GM21423 (cell line): Measurements from ENCODE around the gene SLC34A3.

ENCODE experiments used
- ATAC-seq: cut with Tn5 transposase; IDR thresholded peaks from one replicate; pipeline ENCODE4 v1.9.1; 2021; ENCODE audit warnings: mild to moderate bottlenecking, moderate library complexity; ENCODE audit not compliant: unreplicated experiment

Gene SLC34A3

DNA sequence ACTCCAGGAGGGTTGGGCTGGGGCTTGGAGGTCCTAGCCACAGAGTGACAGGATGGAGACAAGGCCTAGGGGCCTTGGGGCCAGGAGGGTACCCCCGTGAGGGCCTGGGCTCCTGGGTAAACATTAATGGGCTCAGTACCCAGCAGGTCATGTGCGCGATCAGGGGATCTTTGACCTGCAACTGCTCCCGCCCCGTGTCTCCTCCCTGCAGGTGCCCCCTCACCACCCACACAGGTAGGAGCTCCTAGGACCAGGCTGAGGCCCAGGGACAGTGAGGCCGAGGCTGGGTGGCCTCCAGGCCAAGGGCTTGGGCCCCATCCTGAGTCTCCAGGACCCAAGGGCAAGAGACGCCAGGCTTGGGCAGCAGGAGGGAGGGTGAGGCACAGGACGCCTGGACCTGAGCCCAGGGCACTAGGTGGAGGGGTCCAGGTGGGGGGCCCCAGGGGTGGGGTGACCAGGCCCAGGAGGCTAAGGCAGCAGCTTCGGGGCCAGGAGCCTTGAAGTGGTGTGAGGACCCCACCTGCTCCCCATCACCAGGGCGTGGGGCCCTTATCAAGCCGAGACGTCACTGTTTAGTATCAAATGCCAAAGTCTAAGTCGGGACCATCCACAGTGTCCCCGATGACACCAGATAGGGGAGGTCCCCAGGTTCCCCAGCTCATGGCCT lies at the start of gene SLC34A3:
Gene SLC34A3, plus strand, starts transcription at position 197 of the 667 bp plus-strand sequence. CDS start 802 bp downstream, outside the sequence.
- no peak for ATAC-seq

DNA sequence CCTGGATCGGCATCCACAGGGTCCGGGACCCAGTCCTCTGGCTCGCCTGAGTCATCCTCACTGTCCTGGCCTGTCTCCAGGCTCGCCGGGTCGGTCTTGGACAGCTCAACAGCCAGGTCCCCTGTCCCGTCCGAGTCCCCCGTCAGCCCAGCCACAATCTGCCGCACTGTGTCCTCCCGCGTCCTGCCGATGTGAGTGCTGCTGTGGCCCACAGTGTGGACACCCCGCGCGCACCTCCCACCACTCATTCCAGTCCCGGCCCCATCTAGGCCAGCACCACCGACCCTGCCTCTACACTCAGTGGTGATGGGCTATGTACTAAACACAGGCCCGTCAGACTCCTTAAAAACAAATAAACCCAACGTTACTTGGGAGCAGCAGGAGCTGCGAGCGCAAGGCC lies 49.0 kb upstream of the SLC34A3 start:
- no peak for ATAC-seq

DNA sequence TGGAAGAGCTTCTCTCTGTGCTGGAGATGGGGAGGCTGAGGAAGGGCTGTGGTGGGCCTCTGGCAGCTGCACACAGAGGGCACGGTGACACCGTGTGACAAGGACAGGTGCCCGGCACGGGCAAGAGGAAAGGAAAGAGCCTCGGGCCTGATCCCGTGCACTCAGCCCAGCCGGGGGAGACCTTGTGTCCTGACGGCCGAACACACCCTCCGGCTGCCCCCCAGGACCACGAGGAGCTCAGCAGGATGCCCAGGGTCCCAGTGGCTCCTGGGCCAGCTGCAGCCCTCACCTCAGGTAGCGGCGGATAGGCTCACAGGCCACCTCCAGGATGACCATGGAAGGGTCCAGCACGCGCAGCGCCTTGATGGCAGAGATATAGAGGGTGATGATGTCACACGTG lies 47.9 kb upstream of the SLC34A3 start:
- ATAC-seq, result no peak

DNA sequence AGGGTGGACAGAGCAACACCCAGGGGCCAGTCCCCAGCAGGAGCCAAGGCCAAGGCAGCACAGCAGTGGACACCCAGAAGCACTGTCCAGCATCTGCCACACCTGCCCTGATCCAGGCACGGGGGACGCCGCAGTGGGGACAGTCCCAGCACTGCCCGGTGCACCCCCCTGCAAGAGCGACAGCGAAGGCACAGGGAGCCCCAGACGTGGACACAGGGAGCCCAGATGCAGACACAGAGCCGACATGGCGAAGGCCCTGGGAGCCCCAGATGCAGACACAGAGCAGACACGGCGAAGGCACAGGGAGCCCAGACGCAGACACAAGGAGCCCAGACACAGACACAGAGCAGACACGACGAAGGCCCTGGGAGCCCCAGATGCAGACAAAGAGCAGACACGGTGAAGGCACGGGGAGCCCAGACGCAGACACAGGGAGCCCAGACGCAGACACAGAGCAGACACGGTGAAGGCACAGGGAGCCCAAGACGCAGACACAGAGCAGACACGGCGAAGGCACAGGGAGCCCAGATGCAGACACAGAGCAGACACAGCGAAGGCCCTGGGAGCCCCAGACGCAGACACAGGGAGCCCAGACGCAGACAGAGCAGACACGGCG lies 46.6 kb upstream of the SLC34A3 start:
- ATAC-seq, result no peak

DNA sequence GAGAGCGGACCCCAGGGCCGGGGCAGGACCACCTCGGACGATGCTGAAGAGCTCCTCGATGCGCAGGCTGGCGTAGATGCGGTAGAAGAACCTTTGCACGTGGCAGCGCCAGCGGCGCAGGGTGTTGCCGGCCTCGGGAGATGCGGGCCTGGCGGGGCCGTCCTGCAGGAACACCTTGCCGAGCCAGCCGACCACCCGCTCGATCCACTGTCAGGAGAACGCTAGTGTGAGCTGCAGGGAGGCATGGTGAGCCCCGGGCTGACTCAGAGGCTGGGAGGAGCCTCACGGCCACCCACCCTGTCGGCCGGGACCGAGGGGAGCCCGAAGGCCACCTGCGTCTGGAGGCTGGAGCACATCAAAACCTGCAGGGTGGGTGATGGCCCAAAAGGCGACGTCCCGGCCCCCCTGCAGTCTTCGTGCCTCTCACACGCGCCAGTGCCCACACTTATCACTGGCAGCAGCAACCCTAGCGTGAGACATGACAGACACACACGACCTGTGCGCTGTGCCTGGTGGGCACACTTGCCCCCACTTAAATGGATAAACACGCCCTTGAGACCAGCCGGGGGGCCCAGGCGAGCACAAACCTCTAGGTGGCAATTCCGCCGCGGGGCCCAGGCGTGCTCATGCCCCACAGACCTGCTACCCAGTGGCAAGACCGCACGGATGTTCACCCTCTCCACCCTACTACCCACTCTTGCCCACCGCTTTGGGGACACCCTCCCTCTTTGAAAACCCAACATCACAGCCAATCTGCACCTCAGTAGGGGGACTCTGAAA lies 45.6 kb upstream of the SLC34A3 start:
- ATAC-seq, result no peak

DNA sequence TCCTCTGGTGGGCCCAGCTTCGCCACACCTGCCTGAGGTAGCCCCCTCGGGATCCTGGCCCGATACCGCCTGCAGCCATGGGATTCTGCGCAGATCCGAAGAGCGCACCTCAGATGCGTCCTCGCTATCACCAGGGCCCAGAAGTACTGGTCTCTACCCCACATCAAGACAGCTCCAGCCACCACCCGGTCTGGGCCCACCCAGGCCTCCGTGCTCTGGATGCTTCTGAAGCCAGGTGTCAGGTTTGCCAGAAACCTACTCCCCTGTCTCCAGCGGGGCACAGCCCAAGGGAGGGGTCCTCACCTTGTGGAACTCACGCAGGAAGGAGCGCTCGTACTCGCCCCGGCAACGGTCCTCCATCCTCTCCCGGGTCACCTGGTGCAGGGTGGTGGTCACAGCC lies 44.8 kb upstream of the SLC34A3 start:
- ATAC-seq, result no peak

DNA sequence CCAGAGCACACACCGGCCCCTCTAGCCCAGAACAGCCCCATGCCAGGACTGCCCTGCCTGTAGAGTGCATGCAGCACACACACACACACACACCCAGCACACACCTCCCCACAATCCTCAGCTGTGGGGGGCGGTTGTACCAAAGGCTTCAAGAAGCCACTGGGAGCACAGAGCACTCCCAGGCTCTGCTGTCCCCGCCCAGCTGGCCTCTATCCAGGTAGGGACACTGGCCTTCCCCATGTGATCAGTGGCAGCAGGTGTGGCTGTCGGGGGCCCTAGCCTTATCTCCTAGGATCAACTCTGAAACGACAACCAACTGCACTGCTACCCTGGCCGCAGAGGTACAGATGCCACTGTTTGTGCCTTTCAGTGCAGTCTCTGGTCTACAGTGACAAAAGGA lies 44.3 kb upstream of the SLC34A3 start:
- no peak for ATAC-seq

DNA sequence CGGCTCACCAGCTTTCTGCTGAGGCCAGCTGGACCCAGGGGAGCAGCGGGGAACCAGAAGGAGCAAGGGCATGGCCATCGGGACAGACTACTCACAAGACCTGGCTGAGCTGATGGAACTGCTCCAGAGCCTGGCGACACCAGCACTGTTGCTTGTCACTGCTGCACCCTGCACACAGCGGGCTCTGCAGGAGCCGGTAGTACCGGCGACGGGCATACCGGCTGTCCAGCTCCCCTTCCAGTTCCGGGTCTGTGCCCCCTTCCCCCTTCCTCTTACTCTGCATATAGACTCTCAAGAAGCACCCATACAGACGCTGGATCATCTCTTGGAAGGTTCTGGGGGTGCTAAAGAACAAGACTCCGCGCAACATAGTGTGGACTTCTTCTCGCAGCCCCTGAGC lies 43.3 kb upstream of the SLC34A3 start:
- no peak for ATAC-seq

DNA sequence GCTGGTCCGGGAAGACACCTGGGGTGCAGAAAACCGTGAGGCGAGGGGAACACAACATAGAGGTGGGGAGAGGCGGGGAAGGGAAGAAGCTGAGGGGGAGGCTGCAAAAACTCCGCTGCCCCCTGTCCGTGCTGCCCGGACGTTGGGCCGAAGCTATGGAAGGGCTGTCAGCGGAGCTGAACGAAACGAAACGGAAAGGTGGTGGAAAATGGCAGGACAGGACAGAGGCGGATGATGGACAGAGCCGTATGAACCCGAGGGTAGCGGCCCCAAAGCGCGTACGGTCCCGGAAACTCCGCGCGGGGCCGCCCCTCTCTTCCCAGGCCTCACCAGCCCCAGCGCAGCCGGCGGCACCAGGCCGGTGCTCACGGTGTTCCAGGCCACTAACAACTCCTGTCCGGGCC lies 42.6 kb upstream of the SLC34A3 start:
- no peak for ATAC-seq

DNA sequence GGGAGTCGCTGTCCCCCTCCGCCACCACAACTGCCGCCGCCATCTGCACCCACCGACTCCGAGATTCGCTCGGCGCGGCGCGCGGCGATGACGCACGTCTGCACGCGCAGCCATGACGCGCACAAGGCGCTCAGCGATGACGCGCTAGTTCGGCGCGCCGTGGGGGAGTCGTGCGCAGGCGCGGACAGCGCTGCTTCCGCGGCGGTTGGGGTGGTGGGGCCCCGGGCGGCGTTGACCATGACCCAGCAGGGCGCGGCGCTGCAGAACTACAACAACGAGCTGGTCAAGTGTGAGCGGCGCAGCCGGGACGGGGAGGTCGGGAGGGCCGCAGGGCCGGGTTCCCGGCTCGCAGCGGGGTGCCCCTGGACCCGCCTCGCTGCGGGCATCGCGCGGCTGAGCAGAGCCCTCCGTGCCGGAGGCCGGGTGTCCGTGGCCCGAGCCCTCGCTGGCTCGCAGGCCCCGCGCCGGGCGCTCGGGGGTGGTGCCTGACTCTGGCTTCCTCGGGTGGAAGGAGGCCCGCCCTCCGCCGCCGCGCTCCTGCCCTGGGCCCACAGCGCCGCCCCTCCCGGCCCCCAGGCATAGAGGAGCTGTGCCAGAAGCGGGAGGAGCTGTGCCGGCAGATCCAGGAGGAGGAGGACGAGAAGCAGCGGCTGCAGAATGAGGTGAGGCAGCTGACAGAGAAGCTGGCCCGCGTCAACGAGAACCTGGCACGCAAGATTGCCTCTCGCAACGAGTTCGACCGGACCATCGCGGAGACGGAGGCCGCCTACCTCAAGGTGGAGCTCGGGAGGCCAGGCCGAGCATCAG lies 42.0 kb upstream of the SLC34A3 start, which contains the start of the genes ANAPC2 and SSNA1:
Gene ANAPC2, minus strand, starts transcription at position 71 of the 807 bp plus-strand sequence. Its CDS starts 28 bp downstream, at position 43.
Gene SSNA1, plus strand, starts transcription at position 187 of the 807 bp plus-strand sequence. Its CDS starts 51 bp downstream, at position 238.
- peak; percentile 80 for ATAC-seq

DNA sequence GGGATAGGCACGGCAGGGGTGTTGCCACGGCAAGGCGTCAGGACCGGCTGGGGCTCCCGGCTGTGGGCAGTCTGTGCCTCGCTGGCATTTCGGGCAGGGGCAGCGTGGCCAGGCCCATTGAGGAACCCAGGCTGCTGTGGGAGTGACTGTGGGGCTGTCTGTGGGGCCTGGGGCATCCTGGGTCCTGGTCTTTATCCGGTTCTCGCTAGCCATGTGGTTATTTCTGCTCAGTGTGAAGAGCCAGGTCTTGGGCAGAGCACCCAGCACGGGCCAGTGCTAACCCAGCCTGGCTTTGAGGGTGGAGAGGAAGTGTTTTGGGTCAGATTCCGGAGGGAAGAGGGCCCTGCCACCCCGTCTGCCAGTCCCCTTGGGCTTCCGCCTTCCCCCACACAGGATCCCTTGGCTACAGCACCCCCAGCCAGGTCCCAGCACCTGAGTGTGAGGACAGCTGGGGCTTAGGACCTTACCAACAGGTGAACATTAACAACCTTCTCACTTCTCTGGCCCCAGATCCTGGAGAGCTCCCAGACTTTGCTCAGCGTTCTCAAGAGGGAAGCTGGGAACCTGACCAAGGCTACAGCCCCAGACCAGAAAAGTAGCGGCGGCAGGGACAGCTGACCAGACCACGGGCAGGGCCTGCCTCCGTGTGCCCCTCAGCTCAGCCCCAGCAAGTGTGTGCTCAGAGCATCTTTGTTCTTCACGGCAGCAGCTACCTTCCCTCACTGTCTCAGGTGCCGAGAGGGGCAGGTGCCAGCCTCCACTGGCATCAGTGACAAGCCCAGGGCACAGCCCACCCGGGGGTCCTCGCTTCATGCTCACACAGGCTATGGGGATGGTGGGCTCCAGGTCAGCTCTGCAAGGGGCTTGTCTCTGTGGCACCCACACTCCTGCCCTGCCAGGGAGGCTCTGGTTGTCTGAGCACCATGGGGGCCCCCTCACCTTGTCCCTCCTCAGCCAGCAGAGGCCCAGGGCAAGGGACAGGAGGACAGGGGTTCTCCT lies 41.1 kb upstream of the SLC34A3 start:
- ATAC-seq, result no peak

DNA sequence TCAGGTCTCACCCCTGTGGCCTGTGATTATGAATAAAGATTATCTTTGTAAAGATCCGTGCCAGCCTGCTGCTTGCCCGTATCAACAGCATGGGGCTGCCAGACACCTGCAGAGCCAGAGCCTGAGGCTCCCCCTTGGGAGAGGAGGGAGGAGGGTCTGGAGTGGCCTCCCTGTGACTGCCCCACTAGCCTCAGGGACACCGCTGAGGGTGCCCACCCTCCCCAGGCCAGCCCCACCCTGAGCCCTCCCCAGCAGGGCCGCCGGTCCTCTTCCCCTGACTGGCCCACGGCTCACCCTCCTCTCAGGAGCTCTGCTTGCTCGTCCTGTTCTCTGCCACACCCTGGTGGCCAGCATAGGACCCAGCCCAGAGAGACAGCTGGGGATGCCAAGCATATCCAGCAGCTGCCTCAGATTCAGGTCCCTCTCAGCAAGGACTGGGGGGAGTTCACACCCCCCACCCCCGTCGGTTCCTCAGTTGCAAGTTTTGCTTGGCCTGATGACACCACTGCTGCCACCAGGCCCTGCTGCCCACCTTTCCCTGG lies 40.3 kb upstream of the SLC34A3 start:
- ATAC-seq, result no peak

DNA sequence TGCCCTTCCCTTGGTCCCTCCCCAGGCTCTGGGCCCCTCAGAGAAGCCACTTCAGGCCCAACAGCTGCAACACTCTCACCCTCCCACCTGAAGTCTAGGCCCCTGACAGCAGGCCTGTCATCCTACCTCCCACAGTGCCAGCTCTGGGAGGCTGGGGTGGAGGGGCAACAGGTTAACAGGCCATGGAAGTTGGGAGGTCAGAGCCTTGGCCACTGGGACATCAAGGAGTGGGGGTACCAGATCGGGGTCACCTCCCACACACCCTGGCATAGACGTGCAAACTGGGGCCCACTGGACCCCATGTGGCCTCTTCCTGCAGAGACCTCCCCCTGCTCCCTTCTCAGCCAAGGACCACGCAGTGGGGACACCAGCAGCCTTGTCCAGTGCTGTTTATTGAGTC lies 39.5 kb upstream of the SLC34A3 start:
- no peak for ATAC-seq

DNA sequence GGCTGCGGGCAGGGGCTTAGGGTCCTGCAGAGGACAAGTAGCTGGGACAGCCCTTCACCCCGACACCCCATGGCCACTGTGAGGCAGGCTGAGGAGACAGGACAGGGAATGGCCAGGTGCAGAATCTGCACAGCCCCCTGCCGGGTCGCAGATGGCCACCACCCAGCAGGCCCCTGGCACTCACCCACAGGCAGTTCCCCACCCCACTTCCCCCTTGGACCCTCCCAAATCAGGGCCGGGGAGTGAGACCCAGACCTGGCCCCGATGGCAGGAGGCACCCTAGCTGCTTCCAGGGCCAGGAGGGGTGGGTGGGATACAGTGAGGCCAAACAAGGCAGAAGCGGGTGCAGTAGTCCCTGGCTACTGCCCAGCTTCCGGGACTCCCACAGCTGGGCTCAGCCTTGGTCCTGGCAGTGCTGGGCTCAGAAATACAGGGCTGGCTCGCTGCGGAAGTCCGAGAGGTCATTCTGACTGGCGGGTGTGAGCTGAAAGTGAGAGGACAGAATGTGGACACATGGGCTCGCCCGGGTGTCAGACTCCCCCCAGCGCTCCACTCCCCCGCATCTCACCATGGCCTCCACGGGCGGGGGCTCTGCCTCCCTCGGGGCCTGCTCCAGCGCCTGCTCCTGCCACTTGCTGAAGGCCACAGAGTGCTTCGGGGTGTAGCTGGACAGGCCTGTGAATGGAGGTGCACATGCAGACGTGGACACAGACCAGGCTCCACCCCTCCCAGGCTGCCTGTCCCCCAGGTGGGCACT lies 38.8 kb upstream of the SLC34A3 start:
- no peak for ATAC-seq

DNA sequence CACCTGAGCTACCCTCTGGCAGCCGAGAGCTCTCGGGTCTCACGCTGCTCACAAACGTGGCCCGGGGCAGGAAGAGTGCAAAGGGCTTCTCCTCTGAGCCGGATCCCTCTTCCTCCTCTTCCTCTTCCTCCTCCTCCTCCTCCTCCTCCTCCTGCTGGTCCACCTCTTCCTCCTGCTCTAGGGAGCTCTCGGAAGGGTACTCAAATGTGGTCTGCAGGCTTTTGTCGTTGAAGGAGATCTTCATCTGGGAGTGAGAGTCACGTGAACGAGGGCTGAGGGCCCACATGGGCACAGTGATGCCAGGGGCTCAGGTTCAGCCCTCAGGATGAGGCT lies 38.3 kb upstream of the SLC34A3 start:
- no peak for ATAC-seq

DNA sequence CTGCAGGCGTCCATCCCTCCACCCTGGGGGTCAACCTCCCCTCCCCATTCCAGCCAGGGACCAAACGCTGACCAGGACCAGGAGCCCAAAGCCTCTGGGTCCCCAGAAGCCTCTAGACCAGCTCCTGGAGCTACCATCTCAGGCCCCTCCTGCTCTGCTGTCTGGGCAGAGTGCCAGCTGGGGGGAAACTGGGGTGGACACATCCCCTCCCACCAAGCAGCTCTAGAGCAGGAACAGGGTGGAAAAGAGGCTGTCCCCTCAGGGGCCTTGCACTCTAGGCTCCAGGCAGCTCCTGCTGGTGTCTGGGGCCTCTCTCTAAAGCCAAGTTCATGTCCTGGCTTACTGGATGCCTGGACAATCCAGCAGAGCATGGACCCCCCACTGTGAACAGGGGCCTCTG lies 37.8 kb upstream of the SLC34A3 start:
- ATAC-seq, result no peak

DNA sequence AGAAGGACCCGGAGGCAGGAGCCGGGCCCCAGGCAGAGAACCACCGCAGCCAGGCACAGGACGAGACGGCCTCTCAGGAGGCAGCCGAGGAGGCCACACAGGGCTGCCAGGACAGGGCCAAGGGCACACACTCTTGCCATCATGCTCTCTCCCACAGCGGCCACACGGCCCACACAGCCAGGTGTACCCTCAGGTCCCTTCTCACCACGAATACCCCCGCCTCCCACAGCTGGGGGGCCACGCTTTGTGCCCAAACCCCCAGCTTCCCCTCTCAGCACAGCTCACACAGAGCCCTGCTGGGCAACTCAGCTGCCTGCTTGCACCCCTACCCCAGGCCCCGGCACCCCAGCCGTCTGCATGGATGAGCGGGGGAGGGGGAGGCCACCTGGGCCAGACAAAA lies 36.9 kb upstream of the SLC34A3 start:
- ATAC-seq, result no peak

DNA sequence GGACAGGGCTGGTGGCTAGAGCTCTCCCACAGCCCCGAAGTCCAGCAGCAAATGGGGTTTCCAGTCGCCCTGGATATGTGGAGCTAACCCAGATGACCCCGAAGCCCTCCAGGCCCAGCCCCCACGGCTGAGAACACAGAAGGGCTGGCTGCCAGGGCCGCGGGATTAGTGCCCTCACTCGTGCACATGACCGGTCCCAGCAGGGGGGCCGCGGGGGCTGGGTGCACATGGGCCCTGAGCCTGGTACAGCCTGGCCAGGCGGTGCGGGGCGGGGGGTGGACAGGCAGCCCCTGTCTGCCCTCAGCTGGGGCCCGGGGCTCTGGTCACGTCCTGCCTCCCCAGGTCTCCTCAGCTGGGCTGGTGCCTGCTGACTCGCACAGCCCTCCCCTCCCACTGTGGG lies 36.3 kb upstream of the SLC34A3 start:
- no peak for ATAC-seq

DNA sequence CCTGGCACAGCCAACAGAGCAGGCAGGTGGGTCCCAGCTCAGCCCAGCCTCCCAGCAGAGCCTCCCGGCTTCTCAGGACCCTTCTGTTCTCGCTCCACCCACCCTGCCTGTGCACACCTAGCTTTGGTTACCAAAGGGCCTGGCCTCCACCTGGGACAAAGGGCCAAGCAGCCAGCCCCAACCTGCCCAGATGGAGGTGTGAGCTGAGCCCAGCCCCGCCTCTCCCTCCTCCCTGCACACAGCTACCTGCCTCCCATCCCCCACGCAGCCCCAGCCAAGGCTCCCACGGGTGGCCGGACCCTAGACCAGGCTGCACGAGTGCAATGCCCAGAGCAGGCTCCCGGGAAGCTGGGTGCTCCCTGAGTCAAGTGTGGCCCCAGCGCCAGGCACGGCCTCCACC lies 35.8 kb upstream of the SLC34A3 start:
- ATAC-seq, result no peak
